HEK293 (cell line): Measurements from ENCODE around the gene IER2.

Experiments
- KLF8 ChIP-seq: fragments of 450-650 bp; formaldehyde crosslinking; IDR thresholded peaks from 2 replicates; pipeline ENCODE4 v1.5.1; 2016; ENCODE audit warnings: missing biosample characterization, missing genetic modification characterization
- ZBTB21 ChIP-seq: fragments of 450-650 bp; formaldehyde crosslinking; IDR thresholded peaks from 2 replicates; pipeline ENCODE4 v1.5.1; 2017; ENCODE audit warnings: missing biosample characterization, missing genetic modification characterization
- ZBTB7A ChIP-seq: fragments of 450-650 bp; formaldehyde crosslinking; IDR thresholded peaks from 2 replicates; pipeline ENCODE4 v1.5.1; 2016; ENCODE audit warnings: low read depth, missing biosample characterization, missing genetic modification characterization
- ZBTB8A ChIP-seq: fragments of 450-650 bp; formaldehyde crosslinking; IDR thresholded peaks from 2 replicates; pipeline ENCODE4 v1.5.1; 2016; ENCODE audit warnings: missing biosample characterization, missing genetic modification characterization
- ZIC2 ChIP-seq: fragments of 450-650 bp; formaldehyde crosslinking; IDR thresholded peaks from 2 replicates; pipeline ENCODE4 v1.5.1; 2016; ENCODE audit warnings: missing biosample characterization, missing genetic modification characterization
- ZNF155 ChIP-seq: fragments of 450-650 bp; formaldehyde crosslinking; IDR thresholded peaks from 2 replicates; pipeline ENCODE4 v1.5.1; 2016; ENCODE audit warnings: missing biosample characterization, missing genetic modification characterization
- ZNF2 ChIP-seq: fragments of 450-650 bp; formaldehyde crosslinking; IDR thresholded peaks from 2 replicates; pipeline ENCODE4 v1.5.1; 2016; ENCODE audit warnings: missing biosample characterization, missing genetic modification characterization
- ZNF24 ChIP-seq: fragments of 450-650 bp; formaldehyde crosslinking; IDR thresholded peaks from 2 replicates; pipeline ENCODE4 v1.5.1; 2016; ENCODE audit warnings: missing biosample characterization, missing genetic modification characterization
- ZNF391 ChIP-seq: fragments of 450-650 bp; formaldehyde crosslinking; IDR thresholded peaks from 2 replicates; pipeline ENCODE4 v1.5.1; 2016; ENCODE audit warnings: low read depth, missing biosample characterization, missing genetic modification characterization, borderline replicate concordance
- ZNF404 ChIP-seq: fragments of 450-650 bp; formaldehyde crosslinking; IDR thresholded peaks from 2 replicates; pipeline ENCODE4 v1.5.1; 2017; ENCODE audit warnings: missing biosample characterization, missing genetic modification characterization
- ZNF423 ChIP-seq: fragments of 450-650 bp; formaldehyde crosslinking; IDR thresholded peaks from 2 replicates; pipeline ENCODE4 v1.5.1; 2016; ENCODE audit warnings: missing biosample characterization, missing genetic modification characterization
- ZNF521 ChIP-seq: fragments of 450-650 bp; formaldehyde crosslinking; IDR thresholded peaks from 2 replicates; pipeline ENCODE4 v1.5.1; 2017; ENCODE audit warnings: missing biosample characterization, mild to moderate bottlenecking, missing genetic modification characterization
- ZNF529 ChIP-seq: fragments of 450-650 bp; formaldehyde crosslinking; IDR thresholded peaks from 2 replicates; pipeline ENCODE4 v1.5.1; 2017; ENCODE audit warnings: missing genetic modification characterization, missing biosample characterization; ENCODE audit not compliant: insufficient replicate concordance
- ZNF76 ChIP-seq: fragments of 450-650 bp; formaldehyde crosslinking; IDR thresholded peaks from 2 replicates; pipeline ENCODE4; 2016; ENCODE audit warnings: low read depth, missing biosample characterization, missing genetic modification characterization, borderline replicate concordance
- ZNF791 ChIP-seq: fragments of 450-650 bp; formaldehyde crosslinking; IDR thresholded peaks from 2 replicates; pipeline ENCODE4 v1.5.1; 2016; ENCODE audit warnings: missing biosample characterization, missing genetic modification characterization
- TF ChIP-seq, protein P1 (sequence below): fragments of 450-650 bp; formaldehyde crosslinking; optimal IDR thresholded peaks from 2 replicates; pipeline ENCODE3; 2016; ENCODE audit warnings: missing biosample characterization, mild to moderate bottlenecking, missing genetic modification characterization
- TF ChIP-seq, protein P2 (sequence below): fragments of 450-650 bp; formaldehyde crosslinking; IDR thresholded peaks from 2 replicates; pipeline ENCODE4 v1.5.1; 2016; ENCODE audit warnings: missing biosample characterization, missing genetic modification characterization
- TF ChIP-seq, protein P3 (sequence below): fragments of 450-650 bp; formaldehyde crosslinking; IDR thresholded peaks from 2 replicates; pipeline ENCODE4 v1.5.1; 2016; ENCODE audit warnings: missing biosample characterization, missing genetic modification characterization
- TF ChIP-seq, protein P4 (sequence below): fragments of 450-650 bp; IDR thresholded peaks from 2 replicates; pipeline ENCODE4 v1.5.1; 2018; ENCODE audit warnings: missing biosample characterization, mild to moderate bottlenecking, missing genetic modification characterization
- TF ChIP-seq, protein P5 (sequence below): fragments of 450-650 bp; formaldehyde crosslinking; IDR thresholded peaks from 2 replicates; pipeline ENCODE4 v1.5.1; 2016; ENCODE audit warnings: missing biosample characterization, missing genetic modification characterization
- TF ChIP-seq, protein P6 (sequence below): fragments of 450-650 bp; formaldehyde crosslinking; IDR thresholded peaks from 2 replicates; pipeline ENCODE4 v1.5.1; 2016; ENCODE audit warnings: missing biosample characterization, missing genetic modification characterization

Gene IER2

DNA sequence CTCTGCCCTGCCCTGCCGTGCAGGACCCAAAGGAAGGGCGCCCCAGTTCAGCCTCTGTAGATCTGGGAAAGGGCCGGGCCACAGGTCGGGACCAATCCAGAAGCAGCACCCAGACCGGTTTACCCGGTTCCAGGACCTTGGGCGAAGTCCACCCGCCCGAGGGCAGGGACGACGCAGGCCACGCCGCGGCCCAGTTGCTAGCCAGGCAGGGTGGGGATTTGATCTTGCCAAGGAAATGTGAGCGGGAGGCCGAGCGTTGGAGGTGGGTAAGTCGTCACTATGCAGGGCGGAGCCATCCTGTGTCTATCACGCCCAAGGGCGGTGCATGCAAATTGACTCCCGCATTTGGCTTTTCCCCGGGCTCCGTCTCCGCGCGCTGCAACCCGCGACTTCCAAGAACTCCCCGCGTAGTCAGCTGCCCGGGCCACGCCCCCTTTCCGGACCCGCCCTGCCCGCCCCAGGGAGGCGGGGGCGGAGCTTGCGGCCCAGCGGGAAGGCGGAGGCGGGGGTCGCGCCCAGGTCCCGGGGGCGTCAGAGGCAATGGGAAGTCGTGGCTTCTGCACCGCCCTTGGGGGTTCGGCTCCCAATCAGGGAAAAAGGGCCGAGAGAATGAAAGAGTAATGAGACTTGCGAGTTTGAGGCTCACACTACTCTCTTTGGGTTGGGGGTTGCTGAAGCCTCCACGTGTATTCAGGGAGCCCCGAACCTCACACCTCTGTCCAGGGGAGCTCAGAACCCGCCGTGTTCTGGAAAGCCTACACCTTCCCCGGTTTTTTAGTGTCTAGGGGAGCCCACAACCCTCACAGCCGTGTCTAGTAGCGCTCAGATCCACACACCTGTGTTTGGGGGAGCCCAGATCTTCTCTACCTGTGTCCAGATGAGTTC lies 12.8 kb downstream of the IER2 start (continued):
- TF ChIP-seq ZIC2 (tag by site-specific recombination) = peak; percentile 84
- peak; percentile 34; the same call in 1 of the 2 replicates for TF ChIP-seq ZBTB8A
- peak; percentile 71; the same call in 1 of the 2 replicates for TF ChIP-seq ZNF24 (tag by site-specific recombination)
- TF ChIP-seq ZNF521 (tag by site-specific recombination) = no peak
- TF ChIP-seq, protein P1, sequence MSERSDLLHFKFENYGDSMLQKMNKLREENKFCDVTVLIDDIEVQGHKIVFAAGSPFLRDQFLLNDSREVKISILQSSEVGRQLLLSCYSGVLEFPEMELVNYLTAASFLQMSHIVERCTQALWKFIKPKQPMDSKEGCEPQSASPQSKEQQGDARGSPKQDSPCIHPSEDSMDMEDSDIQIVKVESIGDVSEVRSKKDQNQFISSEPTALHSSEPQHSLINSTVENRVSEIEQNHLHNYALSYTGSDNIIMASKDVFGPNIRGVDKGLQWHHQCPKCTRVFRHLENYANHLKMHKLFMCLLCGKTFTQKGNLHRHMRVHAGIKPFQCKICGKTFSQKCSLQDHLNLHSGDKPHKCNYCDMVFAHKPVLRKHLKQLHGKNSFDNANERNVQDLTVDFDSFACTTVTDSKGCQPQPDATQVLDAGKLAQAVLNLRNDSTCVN (tag by site-specific recombination) = peak; percentile 62
- TF ChIP-seq ZNF155 (tag by site-specific recombination) = no peak
- no peak for TF ChIP-seq ZNF791 (tag by site-specific recombination)
- TF ChIP-seq, protein P2, sequence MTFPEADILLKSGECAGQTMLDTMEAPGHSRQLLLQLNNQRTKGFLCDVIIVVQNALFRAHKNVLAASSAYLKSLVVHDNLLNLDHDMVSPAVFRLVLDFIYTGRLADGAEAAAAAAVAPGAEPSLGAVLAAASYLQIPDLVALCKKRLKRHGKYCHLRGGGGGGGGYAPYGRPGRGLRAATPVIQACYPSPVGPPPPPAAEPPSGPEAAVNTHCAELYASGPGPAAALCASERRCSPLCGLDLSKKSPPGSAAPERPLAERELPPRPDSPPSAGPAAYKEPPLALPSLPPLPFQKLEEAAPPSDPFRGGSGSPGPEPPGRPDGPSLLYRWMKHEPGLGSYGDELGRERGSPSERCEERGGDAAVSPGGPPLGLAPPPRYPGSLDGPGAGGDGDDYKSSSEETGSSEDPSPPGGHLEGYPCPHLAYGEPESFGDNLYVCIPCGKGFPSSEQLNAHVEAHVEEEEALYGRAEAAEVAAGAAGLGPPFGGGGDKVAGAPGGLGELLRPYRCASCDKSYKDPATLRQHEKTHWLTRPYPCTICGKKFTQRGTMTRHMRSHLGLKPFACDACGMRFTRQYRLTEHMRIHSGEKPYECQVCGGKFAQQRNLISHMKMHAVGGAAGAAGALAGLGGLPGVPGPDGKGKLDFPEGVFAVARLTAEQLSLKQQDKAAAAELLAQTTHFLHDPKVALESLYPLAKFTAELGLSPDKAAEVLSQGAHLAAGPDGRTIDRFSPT = 0 out of 2 replicates have a peak, but pooled peaks have one; percentile 22
- peak; percentile 97 for TF ChIP-seq KLF8 (tag by site-specific recombination)
- TF ChIP-seq, protein P3, sequence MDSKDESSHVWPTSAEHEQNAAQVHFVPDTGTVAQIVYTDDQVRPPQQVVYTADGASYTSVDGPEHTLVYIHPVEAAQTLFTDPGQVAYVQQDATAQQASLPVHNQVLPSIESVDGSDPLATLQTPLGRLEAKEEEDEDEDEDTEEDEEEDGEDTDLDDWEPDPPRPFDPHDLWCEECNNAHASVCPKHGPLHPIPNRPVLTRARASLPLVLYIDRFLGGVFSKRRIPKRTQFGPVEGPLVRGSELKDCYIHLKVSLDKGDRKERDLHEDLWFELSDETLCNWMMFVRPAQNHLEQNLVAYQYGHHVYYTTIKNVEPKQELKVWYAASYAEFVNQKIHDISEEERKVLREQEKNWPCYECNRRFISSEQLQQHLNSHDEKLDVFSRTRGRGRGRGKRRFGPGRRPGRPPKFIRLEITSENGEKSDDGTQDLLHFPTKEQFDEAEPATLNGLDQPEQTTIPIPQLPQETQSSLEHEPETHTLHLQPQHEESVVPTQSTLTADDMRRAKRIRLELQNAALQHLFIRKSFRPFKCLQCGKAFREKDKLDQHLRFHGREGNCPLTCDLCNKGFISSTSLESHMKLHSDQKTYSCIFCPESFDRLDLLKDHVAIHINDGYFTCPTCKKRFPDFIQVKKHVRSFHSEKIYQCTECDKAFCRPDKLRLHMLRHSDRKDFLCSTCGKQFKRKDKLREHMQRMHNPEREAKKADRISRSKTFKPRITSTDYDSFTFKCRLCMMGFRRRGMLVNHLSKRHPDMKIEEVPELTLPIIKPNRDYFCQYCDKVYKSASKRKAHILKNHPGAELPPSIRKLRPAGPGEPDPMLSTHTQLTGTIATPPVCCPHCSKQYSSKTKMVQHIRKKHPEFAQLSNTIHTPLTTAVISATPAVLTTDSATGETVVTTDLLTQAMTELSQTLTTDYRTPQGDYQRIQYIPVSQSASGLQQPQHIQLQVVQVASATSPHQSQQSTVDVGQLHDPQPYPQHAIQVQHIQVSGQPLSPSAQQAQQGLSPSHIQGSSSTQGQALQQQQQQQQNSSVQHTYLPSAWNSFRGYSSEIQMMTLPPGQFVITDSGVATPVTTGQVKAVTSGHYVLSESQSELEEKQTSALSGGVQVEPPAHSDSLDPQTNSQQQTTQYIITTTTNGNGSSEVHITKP (tag by site-specific recombination) = peak; percentile 59
- no peak for TF ChIP-seq ZBTB7A (tag by site-specific recombination)
- peak; percentile 60 for TF ChIP-seq ZNF2 (tag by site-specific recombination)
- TF ChIP-seq ZNF391 (tag by site-specific recombination) = no peak; the same call in 1 of the 2 replicates
- TF ChIP-seq ZBTB21 (tag by site-specific recombination) = 0 out of 2 replicates have a peak, but pooled peaks have one; percentile 14
- TF ChIP-seq ZNF76 (tag by site-specific recombination) = peak; percentile 5; the same call in 1 of the 2 replicates
- TF ChIP-seq ZNF423 (tag by site-specific recombination) = peak; percentile 90
- TF ChIP-seq, protein P4, sequence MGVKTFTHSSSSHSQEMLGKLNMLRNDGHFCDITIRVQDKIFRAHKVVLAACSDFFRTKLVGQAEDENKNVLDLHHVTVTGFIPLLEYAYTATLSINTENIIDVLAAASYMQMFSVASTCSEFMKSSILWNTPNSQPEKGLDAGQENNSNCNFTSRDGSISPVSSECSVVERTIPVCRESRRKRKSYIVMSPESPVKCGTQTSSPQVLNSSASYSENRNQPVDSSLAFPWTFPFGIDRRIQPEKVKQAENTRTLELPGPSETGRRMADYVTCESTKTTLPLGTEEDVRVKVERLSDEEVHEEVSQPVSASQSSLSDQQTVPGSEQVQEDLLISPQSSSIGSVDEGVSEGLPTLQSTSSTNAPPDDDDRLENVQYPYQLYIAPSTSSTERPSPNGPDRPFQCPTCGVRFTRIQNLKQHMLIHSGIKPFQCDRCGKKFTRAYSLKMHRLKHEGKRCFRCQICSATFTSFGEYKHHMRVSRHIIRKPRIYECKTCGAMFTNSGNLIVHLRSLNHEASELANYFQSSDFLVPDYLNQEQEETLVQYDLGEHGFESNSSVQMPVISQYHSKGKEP (tag by site-specific recombination) = 0 out of 2 replicates have a peak, but pooled peaks have one; percentile 60
- no peak for TF ChIP-seq ZNF404
- TF ChIP-seq ZNF529 (tag by site-specific recombination) = no peak
- TF ChIP-seq, protein P5, sequence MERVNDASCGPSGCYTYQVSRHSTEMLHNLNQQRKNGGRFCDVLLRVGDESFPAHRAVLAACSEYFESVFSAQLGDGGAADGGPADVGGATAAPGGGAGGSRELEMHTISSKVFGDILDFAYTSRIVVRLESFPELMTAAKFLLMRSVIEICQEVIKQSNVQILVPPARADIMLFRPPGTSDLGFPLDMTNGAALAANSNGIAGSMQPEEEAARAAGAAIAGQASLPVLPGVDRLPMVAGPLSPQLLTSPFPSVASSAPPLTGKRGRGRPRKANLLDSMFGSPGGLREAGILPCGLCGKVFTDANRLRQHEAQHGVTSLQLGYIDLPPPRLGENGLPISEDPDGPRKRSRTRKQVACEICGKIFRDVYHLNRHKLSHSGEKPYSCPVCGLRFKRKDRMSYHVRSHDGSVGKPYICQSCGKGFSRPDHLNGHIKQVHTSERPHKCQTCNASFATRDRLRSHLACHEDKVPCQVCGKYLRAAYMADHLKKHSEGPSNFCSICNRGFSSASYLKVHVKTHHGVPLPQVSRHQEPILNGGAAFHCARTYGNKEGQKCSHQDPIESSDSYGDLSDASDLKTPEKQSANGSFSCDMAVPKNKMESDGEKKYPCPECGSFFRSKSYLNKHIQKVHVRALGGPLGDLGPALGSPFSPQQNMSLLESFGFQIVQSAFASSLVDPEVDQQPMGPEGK (tag by site-specific recombination) = peak; percentile 97
- TF ChIP-seq, protein P6, sequence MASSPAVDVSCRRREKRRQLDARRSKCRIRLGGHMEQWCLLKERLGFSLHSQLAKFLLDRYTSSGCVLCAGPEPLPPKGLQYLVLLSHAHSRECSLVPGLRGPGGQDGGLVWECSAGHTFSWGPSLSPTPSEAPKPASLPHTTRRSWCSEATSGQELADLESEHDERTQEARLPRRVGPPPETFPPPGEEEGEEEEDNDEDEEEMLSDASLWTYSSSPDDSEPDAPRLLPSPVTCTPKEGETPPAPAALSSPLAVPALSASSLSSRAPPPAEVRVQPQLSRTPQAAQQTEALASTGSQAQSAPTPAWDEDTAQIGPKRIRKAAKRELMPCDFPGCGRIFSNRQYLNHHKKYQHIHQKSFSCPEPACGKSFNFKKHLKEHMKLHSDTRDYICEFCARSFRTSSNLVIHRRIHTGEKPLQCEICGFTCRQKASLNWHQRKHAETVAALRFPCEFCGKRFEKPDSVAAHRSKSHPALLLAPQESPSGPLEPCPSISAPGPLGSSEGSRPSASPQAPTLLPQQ (tag by site-specific recombination) = peak; percentile 23; the same call in 1 of the 2 replicates
